ENCODE measurements around the gene IKZF2. TPM values are rescaled to one million over a fixed set of nuclear protein-coding genes. Genes with fewer than 3 reads are reported as not detected.

Gene IKZF2
- total RNA-seq, 1 experiment from 2014 or later: 3.0 TPM

GRCh38 chr2:213016984-213017351 lies 134.4 kb downstream of the IKZF2 start:
- H3K14ac ChIP-seq (ENCODE audit: insufficient read depth, low read length): no peak overlapping the region
- Mint-ChIP-seq H3K4me1 (no peaks in the 10 kb centered on the region), H3K4me3 (no peak overlapping the region), H3K36me3 (ENCODE audit: insufficient read depth in 1 of 3, low read depth in 3 of 3) (no peaks in the 10 kb centered on the region), H3K9me3 (no peaks in the 10 kb centered on the region), H3K27ac (no peak overlapping the region), H3K27me3 (ENCODE audit: low read depth) (no peaks in the 10 kb centered on the region)
- no peaks in the 10 kb centered on the region for H3K23me2 ChIP-seq (ENCODE audit: insufficient read length, low read depth, low read length, poor library complexity, severe bottlenecking)
- H3K4me2 ChIP-seq (ENCODE audit: insufficient read depth, insufficient read length, low read length): no peak overlapping the region
- no peaks in the 10 kb centered on the region for H3K79me1 ChIP-seq (ENCODE audit: insufficient read depth, low read depth, low read length, poor library complexity, severe bottlenecking)
- H2BK20ac ChIP-seq (ENCODE audit: low read depth, low read length, poor library complexity, severe bottlenecking): no peak overlapping the region
- H3K79me2 ChIP-seq (ENCODE audit: insufficient read depth, low read length): no peaks in the 10 kb centered on the region
- H3K27me3 ChIP-seq (ENCODE audit: insufficient read depth, low read length): no peaks in the 10 kb centered on the region
- no peaks in the 10 kb centered on the region for H3K4me1 ChIP-seq (ENCODE audit: insufficient read depth, low read length)
- H4K91ac ChIP-seq (ENCODE audit: insufficient read length, low read depth, low read length): no peak overlapping the region
- WGBS (ENCODE audit: extremely low coverage, insufficient read length, low lambda C conversion rate): no CpG with 5 or more reads among the region's 4 CpGs
- no peak overlapping the region for H2BK12ac ChIP-seq (ENCODE audit: insufficient read length, low read depth, low read length)
- no peak overlapping the region for H3K27ac ChIP-seq (ENCODE audit: insufficient read length, low read depth, low read length)
- H2BK120ac ChIP-seq (ENCODE audit: low read depth, low read length, poor library complexity, severe bottlenecking): no peak overlapping the region
- H2AFZ ChIP-seq (ENCODE audit: low read length): no peak overlapping the region
- H4K20me1 ChIP-seq (ENCODE audit: control insufficient read depth, insufficient read depth, insufficient read length): no peaks in the 10 kb centered on the region
- no peak overlapping the region for H3K18ac ChIP-seq (ENCODE audit: insufficient read length, low read depth, low read length)
- H3K9me3 ChIP-seq (ENCODE audit: control insufficient read depth, low read depth, low read length): no peaks in the 10 kb centered on the region
- H4K8ac ChIP-seq (replicated peaks; ENCODE audit: insufficient read length, low read depth, low read length): no peak overlapping the region
- H2AK5ac ChIP-seq (ENCODE audit: insufficient read length, low read length): no peak overlapping the region
- no peak overlapping the region for H3T11ph ChIP-seq (ENCODE audit: low read length)
- no peak overlapping the region for H2BK15ac ChIP-seq (ENCODE audit: low read depth, low read length)
- DNase-seq: no peak
- no peak overlapping the region for H2BK5ac ChIP-seq (ENCODE audit: insufficient read length, low read length)
- H3K4ac ChIP-seq (ENCODE audit: low read depth, low read length): no peak overlapping the region
- H4K5ac ChIP-seq (ENCODE audit: insufficient read length, low read depth, low read length): no peak overlapping the region
- no peak overlapping the region for H3K56ac ChIP-seq (ENCODE audit: insufficient read length, low read depth, low read length)
- no peak overlapping the region for H3K9ac ChIP-seq (ENCODE audit: extremely low read depth, insufficient read length, low read length)
- H3K23ac ChIP-seq (ENCODE audit: insufficient read length, low read depth, low read length): no peak overlapping the region
- no peak for TF ChIP-seq CTCF (conservative IDR thresholded peaks at IDR 0.05)
